Measurements from ENCODE around the gene AUP1. TPM values are rescaled to one million over a fixed set of nuclear protein-coding genes. Genes with fewer than 3 reads are reported as not detected.
A peak's percentile ranks its signal among the peaks of the same experiment; 100 is the strongest.

AUP1 gene
- total RNA-seq, 5 donors from 2014 or later (not counting 1 experiment from before 2014, with no cell fraction given): 144 to 167 (median 149) TPM

GRCh38 chr2:74507145-74507925 is 22.2 kb downstream of the AUP1 start, which contains the start of gene PCGF1:
Gene PCGF1, minus strand, starts transcription at chr2:74507695. Its CDS starts 27 bp downstream, at chr2:74507668.
- Mint-ChIP-seq H3K27ac (peak within 1 kb of the TSS; percentile 100), H3K4me3 (peak within 1 kb of the TSS; percentile 94 to 100 (median 95)), H3K36me3 (peaks cover 29% of the 10 kb centered on the region), H3K27me3 (peaks cover 30 to 47% of the 10 kb centered on the region in 2 donors), H3K9me3 (no peaks in the 10 kb centered on the region), H3K4me1 (peaks cover 41 to 57% (median 51%) of the 10 kb centered on the region in 3 donors)
- ChIA-PET POLR2A (interaction anchor here in 1 of 2 donors (0.6 kb wide), 1 partner anchor 307 kb away, joined by 4 read pairs; no protein-coding TSS in a partner anchor), CTCF (interaction anchor here (0.6 to 1.4 kb wide), 4 partner anchors 23 to 481 kb away, joined by 3 to 7 read pairs (median 6); partner anchors contain the start of genes CCDC142 (in 1 of the 2) and TTC31 (in 1 of the 2))
- peak; percentile 92 to 100 (median 98) for DNase-seq
- peaks cover 11 to 47% of the 10 kb centered on the region in 2 experiments for H3K4me1 ChIP-seq (ENCODE audit: control insufficient read depth in 1 of 2, extremely low read depth in 1 of 2, insufficient read depth in 2 of 2, low read length in 2 of 2)
- peaks cover 9 to 15% of the 10 kb centered on the region in 2 donors for H3K36me3 ChIP-seq (ENCODE audit: control insufficient read depth in 2 of 2, extremely low read depth in 1 of 2, insufficient read depth in 1 of 2, low read length in 1 of 2)
- H3K27ac ChIP-seq (ENCODE audit: low read length): peak within 1 kb of the TSS; percentile 95
- H3K4me3 ChIP-seq (ENCODE audit: control insufficient read depth in 1 of 2, extremely low read depth in 1 of 2, low read length in 1 of 2): peak within 1 kb of the TSS; percentile 95 to 99
- H3K9me3 ChIP-seq: no peaks in the 10 kb centered on the region
- peaks cover 14 to 62% of the 10 kb centered on the region in 2 experiments for H3K27me3 ChIP-seq (replicated peaks in 1 of 2; ENCODE audit: control insufficient read depth in 2 of 2, extremely low read depth in 1 of 2, insufficient read depth in 2 of 2, low read length in 1 of 2)
- ATAC-seq (replicated peaks in 1 of 4): peak; percentile 93 to 95 (median 94)
- under 1% methylated on average over 49 of the region's 56 CpGs for WGBS (ENCODE audit: insufficient coverage)

GRCh38 chr2:74505448-74506246 is 23.9 kb downstream of the AUP1 start:
- WGBS (ENCODE audit: insufficient coverage): no CpG with 5 or more reads among the region's 14 CpGs
- ChIA-PET CTCF (no interaction called here), POLR2A (no interaction called here)
- H3K4me1 ChIP-seq (ENCODE audit: control insufficient read depth in 1 of 2, extremely low read depth in 1 of 2, insufficient read depth in 2 of 2, low read length in 2 of 2): peaks cover 11 to 53% of the 10 kb centered on the region in 2 experiments
- H3K36me3 ChIP-seq (ENCODE audit: control insufficient read depth in 2 of 2, extremely low read depth in 1 of 2, insufficient read depth in 1 of 2, low read length in 1 of 2): peaks cover 9 to 15% of the 10 kb centered on the region in 2 donors
- peaks cover 20 to 64% of the 10 kb centered on the region in 2 experiments for H3K27me3 ChIP-seq (replicated peaks in 1 of 2; ENCODE audit: control insufficient read depth in 2 of 2, extremely low read depth in 1 of 2, insufficient read depth in 2 of 2, low read length in 1 of 2)
- H3K27ac Mint-ChIP-seq: no peak overlapping the region
- H3K27ac ChIP-seq (ENCODE audit: low read length): no peak overlapping the region
- ATAC-seq (replicated peaks in 1 of 4): no peak
- no peak overlapping the region for H3K4me3 ChIP-seq (ENCODE audit: control insufficient read depth in 1 of 2, extremely low read depth in 1 of 2, low read length in 1 of 2)
- no peak for DNase-seq
- H3K4me3 Mint-ChIP-seq: peak overlapping the region in 1 of 3 donors; percentile 94
- peaks cover 38 to 53% of the 10 kb centered on the region in 2 donors for H3K27me3 Mint-ChIP-seq
- H3K36me3 Mint-ChIP-seq: peaks cover 29% of the 10 kb centered on the region
- H3K9me3 ChIP-seq: no peaks in the 10 kb centered on the region
- no peaks in the 10 kb centered on the region for H3K9me3 Mint-ChIP-seq
- H3K4me1 Mint-ChIP-seq: peaks cover 47 to 64% (median 54%) of the 10 kb centered on the region in 3 donors

DNA sequence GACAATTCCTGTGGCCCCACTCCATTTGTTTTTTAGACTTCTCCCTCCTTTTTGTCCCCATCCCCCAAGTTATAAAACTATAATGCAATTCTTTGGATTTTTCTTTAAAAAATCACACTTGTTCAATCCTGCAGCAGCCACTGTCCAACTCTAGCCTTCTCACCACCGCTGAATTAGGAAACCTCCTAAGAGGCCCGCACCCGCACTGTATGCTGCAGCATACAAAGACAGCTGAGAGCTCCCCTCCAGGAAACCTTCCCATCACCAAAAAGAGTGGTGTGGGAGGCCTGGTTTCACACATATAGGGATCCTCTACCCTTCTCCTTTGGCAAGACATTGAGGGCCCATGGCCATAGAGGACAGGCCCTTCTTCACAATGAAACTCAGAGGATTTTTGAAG is 24.9 kb downstream of the AUP1 start:
- POLR2A ChIA-PET: no interaction called here
- H3K4me3 ChIP-seq (ENCODE audit: control insufficient read depth in 1 of 2, extremely low read depth in 1 of 2, low read length in 1 of 2): no peak overlapping the region
- H3K4me3 Mint-ChIP-seq: peak overlapping the region; percentile 5 to 67 (median 49)

DNA sequence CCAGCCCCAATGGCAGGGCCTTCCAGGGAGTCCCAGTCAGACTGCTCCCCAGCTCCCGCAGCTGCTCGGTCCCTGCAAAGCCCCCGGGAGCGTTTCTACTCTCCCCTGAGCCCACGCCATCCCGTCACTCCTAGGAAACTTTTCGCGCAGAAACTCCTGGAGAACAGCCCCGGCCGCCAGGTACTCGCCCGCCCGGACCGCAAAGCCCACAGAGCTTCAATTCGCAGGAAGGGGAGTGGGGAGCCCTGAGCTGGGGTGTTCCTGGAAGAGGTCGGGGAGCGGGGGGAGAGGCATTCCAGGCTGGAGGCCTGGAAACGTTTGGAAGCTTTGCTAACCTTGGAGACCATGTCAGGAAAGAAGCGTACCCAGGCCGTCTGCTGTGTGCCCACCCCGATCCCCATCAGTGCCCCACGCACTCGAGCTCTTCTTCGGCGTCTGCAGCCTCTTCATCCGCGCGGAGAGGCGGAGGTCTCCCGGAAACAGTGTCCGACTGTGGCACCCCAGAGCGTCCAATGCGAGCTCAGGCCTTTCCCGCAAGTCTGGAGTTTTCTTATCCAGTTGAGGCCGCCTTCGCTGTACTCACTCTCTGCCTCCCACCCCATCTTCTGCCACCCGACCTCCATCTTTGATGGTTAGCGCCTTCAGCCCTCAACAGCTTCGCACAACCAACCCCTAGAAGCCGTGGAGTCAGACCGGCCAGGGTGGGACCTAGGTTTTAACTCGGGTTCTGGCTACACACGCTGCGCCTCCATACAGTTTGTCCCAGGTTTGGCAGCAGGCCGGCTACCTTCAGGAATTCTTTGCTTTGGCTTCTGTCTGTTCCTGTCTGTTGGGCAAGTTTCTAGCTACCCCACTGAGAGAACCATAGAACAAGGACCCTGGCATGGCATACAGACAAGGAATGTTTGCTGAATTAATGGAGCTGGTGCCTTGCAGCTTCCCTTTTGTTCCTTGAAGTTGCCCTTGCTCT is 25.7 kb downstream of the AUP1 start:
- 84% methylated on average over 30 of the region's 45 CpGs for WGBS (ENCODE audit: insufficient coverage)
- Mint-ChIP-seq H3K4me1 (peaks cover 51 to 75% (median 63%) of the 10 kb centered on the region in 3 donors), H3K27me3 (peaks cover 47 to 68% of the 10 kb centered on the region in 2 donors), H3K9me3 (no peaks in the 10 kb centered on the region), H3K4me3 (peak overlapping the region; percentile 67 to 70 (median 68)), H3K27ac (peak overlapping the region; percentile 34 to 52), H3K36me3 (peaks cover 29% of the 10 kb centered on the region)
- Histone ChIP-seq H3K36me3 (ENCODE audit: control insufficient read depth in 2 of 2, extremely low read depth in 1 of 2, insufficient read depth in 1 of 2, low read length in 1 of 2) (peaks cover 9 to 15% of the 10 kb centered on the region in 2 donors), H3K27ac (ENCODE audit: low read length) (no peak overlapping the region), H3K4me1 (ENCODE audit: control insufficient read depth in 1 of 2, extremely low read depth in 1 of 2, insufficient read depth in 2 of 2, low read length in 2 of 2) (peaks cover 11 to 66% of the 10 kb centered on the region in 2 experiments), H3K4me3 (ENCODE audit: control insufficient read depth in 1 of 2, extremely low read depth in 1 of 2, low read length in 1 of 2) (peak overlapping the region; percentile 45 to 67), H3K27me3 (replicated peaks in 1 of 2; ENCODE audit: control insufficient read depth in 2 of 2, extremely low read depth in 1 of 2, insufficient read depth in 2 of 2, low read length in 1 of 2) (peaks cover 21 to 79% of the 10 kb centered on the region in 2 experiments), H3K9me3 (no peaks in the 10 kb centered on the region)
- ChIA-PET CTCF (interaction anchor here (0.5 to 1.2 kb wide), 2 partner anchors 28 to 45 kb away, joined by 3 to 4 read pairs; partner anchors contain the start of gene WBP1 (in 1 of the 2)), POLR2A (interaction anchor here in 1 of 2 donors (0.5 kb wide), 2 partner anchors 30 to 336 kb away, joined by 7 to 8 read pairs; no protein-coding TSS in a partner anchor)
- DNase-seq (no peak), ATAC-seq (replicated peaks in 1 of 4) (no peak)

More for the DNA sequence above, 24.9 kb downstream of the AUP1 start:
- CTCF ChIA-PET: interaction anchor here in 1 of 2 donors (0.5 to 1.2 kb wide), 2 partner anchors 21 to 27 kb away, joined by 3 to 4 read pairs; no protein-coding TSS in a partner anchor
- peaks cover 21 to 71% of the 10 kb centered on the region in 2 experiments for H3K27me3 ChIP-seq (replicated peaks in 1 of 2; ENCODE audit: control insufficient read depth in 2 of 2, extremely low read depth in 1 of 2, insufficient read depth in 2 of 2, low read length in 1 of 2)
- H3K9me3 ChIP-seq: no peaks in the 10 kb centered on the region
- peaks cover 9 to 15% of the 10 kb centered on the region in 2 donors for H3K36me3 ChIP-seq (ENCODE audit: control insufficient read depth in 2 of 2, extremely low read depth in 1 of 2, insufficient read depth in 1 of 2, low read length in 1 of 2)
- WGBS (ENCODE audit: insufficient coverage): no CpG with 5 or more reads among the region's 3 CpGs
- Mint-ChIP-seq H3K27me3 (peaks cover 42 to 63% of the 10 kb centered on the region in 2 donors), H3K9me3 (no peaks in the 10 kb centered on the region), H3K36me3 (peaks cover 29% of the 10 kb centered on the region), H3K27ac (no peak overlapping the region), H3K4me1 (peaks cover 47 to 71% (median 58%) of the 10 kb centered on the region in 3 donors)
- DNase-seq (no peak), ATAC-seq (replicated peaks in 1 of 4) (no peak)
- H3K27ac ChIP-seq (ENCODE audit: low read length): no peak overlapping the region
- H3K4me1 ChIP-seq (ENCODE audit: control insufficient read depth in 1 of 2, extremely low read depth in 1 of 2, insufficient read depth in 2 of 2, low read length in 2 of 2): peaks cover 11 to 58% of the 10 kb centered on the region in 2 experiments

GRCh38 chr2:74502720-74503505 is 26.6 kb downstream of the AUP1 start:
- DNase-seq (peak in 5 of 35 experiments; percentile 15 to 47 (median 39)), ATAC-seq (replicated peaks in 1 of 4) (peak in 2 of 4 experiments; percentile 17 to 22)
- Histone ChIP-seq H3K4me3 (ENCODE audit: control insufficient read depth in 1 of 2, extremely low read depth in 1 of 2, low read length in 1 of 2) (peak overlapping the region; percentile 45 to 67), H3K9me3 (no peaks in the 10 kb centered on the region), H3K27me3 (replicated peaks in 1 of 2; ENCODE audit: control insufficient read depth in 2 of 2, extremely low read depth in 1 of 2, insufficient read depth in 2 of 2, low read length in 1 of 2) (peaks cover 21 to 88% of the 10 kb centered on the region in 2 experiments), H3K4me1 (ENCODE audit: control insufficient read depth in 1 of 2, extremely low read depth in 1 of 2, insufficient read depth in 2 of 2, low read length in 2 of 2) (peaks cover 13 to 68% of the 10 kb centered on the region in 2 experiments), H3K36me3 (ENCODE audit: control insufficient read depth in 2 of 2, extremely low read depth in 1 of 2, insufficient read depth in 1 of 2, low read length in 1 of 2) (peaks cover 9 to 15% of the 10 kb centered on the region in 2 donors), H3K27ac (ENCODE audit: low read length) (no peak overlapping the region)
- H3K4me3 Mint-ChIP-seq: peak overlapping the region; percentile 67 to 70 (median 68)
- 2% methylated on average over 63 of the region's 67 CpGs for WGBS (ENCODE audit: insufficient coverage)
- H3K9me3 Mint-ChIP-seq: no peaks in the 10 kb centered on the region
- H3K36me3 Mint-ChIP-seq: peaks cover 29% of the 10 kb centered on the region
- POLR2A ChIA-PET: interaction anchor here in 1 of 2 donors (0.5 kb wide), 1 partner anchor 337 kb away, joined by 7 read pairs; no protein-coding TSS in a partner anchor
- peaks cover 51 to 74% (median 65%) of the 10 kb centered on the region in 3 donors for H3K4me1 Mint-ChIP-seq
- H3K27ac Mint-ChIP-seq: peak overlapping the region; percentile 34 to 52
- CTCF ChIA-PET: no interaction called here
- peaks cover 55 to 77% of the 10 kb centered on the region in 2 donors for H3K27me3 Mint-ChIP-seq
